ENCODE data around the gene CPT1B.
A peak's percentile ranks its signal among the peaks of the same experiment; 100 is the strongest.

GRCh38 chr22:50542416-50542927, 35.8 kb downstream of the CPT1B start:
- TF ChIP-seq TAF1 (IDR thresholded peaks at IDR 0.05; ENCODE audit: low read depth, low read length) (no peak), POLR2A (IDR thresholded peaks at IDR 0.05; ENCODE audit: low read depth, low read length) (peak; percentile 15; the same call in 1 of the 2 replicates), PAX5 (IDR thresholded peaks at IDR 0.05; ENCODE audit: insufficient read depth, low read length, severe bottlenecking) (no peak), POLR2AphosphoS5 (IDR thresholded peaks at IDR 0.05; ENCODE audit: low read depth, low read length) (peak; percentile 51; the same call in 1 of the 2 replicates), SPI1 (IDR thresholded peaks at IDR 0.05; ENCODE audit: low read depth, low read length) (no peak)
